ENCODE results near the gene SNTN.
"Not testable (repeated sequence)": the region's sequence is repeated elsewhere in the genome, so short reads cannot be mapped to it uniquely, and the experiment has no call there.

SNTN gene

DNA sequence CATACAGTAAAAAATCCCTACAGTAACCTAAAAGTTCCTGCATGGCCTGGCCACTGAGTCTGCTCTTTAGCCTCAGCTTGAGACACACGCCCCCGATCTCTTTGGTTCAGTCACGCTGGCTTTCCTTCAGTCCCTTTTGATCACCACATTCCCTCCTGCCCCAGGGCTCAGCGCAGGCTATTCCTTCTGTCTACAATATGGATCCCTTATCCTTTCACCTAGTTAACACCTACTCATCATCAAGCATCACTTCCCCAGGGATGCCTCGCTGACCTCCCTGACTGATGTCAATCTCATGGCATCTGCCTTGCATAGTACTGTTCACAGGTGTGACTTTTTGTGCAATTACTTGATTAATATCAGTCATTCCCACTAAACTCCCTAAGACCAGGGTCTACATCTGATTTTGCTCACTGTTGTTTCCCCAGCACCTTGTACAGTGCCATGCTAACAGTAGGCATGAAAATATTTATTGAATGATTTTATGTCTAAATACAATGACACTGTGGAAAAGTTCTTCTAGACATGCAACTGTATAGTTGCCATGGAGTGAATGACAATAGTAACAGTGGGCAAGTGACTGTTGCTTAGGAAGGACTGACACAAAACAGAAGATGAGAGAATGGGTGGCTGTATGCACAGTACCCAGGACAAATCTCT, at the start of gene SNTN:
TSS of gene SNTN (plus strand) at position 610 of the 660 bp plus-strand sequence. CDS start at position 623, 13 bp downstream.
- FAIRE-seq = no peak

DNA sequence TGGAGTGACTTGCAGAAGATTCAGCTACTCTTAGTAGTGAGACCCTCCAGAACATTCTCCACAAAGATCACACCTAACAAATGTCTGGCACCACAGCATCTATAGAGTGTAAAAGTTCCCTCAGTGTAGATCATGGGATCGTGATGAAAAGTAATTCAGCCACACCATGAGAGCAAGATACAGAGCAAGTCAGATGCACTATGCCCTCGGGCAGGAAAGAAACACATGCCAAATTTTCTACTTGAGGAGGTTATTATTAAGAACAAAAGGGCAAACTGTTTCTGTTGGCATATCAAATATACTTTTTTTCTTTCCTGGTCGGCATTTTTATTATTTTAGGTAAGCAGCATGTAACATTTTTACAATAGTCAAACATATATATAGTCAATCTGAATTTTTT, 44.8 kb upstream of the SNTN start:
- FAIRE-seq = no peak

DNA sequence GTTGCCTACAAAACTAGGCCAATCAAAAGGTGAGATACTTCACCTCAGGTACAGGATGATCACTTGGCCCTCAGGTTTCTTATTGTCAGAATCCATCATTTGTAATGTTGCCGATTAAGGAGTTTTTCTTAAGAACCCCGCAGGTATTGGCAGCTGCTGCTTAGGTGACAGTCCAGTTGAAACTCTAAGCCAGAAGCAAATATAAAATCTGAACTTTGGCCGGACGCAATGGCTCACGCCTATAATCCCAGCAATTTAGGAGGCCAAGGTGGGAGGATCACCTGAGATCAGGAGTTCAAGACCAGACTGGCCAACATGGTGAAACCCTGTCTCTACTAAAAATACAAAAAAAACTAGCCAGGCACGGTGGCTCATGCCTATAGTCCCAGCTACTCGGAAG, 43.1 kb upstream of the SNTN start:
- no peak for FAIRE-seq

DNA sequence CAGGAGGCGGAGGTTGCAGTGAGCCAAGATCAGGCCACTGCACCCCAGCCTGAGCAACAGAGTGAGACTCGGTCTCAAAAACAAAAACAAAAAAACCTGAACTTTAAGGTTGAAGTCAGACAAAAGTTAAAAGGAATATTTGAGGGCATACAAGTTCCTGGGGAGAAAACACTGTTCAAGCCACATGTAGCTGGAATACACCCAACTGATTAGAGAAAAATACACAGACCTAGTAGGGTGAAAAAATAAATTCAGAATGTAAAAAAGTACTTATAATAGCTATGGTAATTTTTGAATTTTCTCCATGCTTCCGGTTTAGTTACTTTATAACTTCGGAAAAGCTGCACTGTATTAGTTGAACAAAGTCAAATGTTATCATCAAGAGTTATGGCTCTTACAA, 42.6 kb upstream of the SNTN start:
- FAIRE-seq = no peak

DNA sequence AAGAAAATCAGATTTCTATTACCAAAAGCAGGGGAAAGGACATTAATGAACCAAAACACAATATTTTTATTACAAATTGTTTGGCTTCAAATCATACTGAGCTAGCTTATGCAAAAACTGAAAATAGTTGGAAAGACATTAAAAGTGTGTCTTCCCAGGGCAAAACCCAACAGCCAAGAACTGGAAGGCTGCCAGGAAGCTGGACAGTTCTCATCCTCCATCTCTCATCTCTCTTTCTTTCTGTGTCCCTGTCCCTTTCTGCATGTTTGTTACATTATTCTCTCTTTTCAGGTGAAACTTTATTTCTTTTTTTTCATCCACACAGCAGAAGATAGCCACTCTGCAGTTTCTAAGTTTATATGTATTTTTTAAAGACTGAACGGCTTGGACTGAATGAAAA, 41.1 kb upstream of the SNTN start:
- FAIRE-seq = no peak

DNA sequence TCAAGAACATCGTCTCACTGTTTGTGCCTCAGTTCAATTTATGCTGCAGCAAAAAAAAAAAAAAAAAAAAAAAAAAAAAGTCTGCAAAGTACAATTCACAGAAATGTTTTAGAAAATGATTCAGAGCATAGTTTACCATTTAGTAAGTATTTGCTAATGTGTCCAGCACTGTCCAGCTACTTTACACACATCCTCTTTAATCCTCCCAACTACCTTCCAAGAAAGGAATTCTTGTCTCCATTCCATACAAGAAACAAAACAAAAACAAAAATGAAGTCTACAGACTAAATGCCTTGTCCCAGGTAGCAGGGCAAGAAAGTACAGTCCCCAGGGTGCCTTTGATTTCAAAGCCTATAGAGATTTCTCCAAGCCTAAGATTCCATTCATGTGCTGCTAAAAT, 38.9 kb upstream of the SNTN start:
- no peak for FAIRE-seq

DNA sequence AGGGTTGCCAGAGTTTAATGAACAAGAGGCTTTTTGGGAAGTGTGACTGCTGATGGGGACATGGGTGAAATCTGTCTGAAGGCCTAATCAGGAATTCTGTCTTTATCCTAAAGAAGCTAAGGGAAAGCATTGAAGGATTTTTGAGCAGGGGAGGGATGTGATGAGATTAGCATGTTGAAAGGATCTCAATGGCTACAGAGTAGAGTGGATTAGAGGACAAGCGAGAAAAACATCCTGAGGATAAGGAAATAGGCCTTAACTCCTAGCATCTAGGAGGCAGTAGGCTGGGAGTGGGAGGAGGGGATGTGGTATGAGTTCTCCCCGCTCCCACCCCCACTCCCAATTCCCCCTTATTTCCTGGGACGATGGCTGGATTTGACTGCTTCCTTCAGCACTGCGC, 35.1 kb upstream of the SNTN start:
- FAIRE-seq = no peak

DNA sequence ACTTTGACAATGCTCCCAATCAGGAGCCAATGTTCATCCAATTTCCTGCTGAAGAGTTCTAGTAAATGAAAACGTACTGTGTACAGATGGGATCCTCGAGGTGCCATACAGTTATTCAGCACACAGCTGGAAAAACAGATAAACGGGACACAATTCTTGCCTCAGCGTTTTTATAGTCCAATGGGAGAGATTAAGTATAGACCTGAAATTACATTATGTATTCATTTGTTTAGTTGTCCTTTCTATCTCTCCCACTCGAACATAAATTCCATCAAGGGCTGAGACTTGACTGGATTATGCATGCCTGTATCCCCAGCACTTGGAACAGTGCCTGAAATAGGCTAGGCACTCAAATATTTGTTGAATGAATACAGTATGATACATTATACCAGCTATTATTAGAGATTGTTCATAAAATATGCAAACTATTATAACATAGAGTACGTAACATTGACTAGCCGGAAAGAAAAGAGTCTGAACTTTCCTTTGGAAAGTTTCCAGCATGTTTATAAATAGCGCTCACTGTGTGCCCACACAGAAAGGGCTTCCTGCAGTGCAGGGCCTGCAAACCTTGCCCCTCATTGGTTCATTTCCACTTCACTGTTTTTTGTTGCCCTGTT, 27.4 kb upstream of the SNTN start:
- no peak for FAIRE-seq

DNA sequence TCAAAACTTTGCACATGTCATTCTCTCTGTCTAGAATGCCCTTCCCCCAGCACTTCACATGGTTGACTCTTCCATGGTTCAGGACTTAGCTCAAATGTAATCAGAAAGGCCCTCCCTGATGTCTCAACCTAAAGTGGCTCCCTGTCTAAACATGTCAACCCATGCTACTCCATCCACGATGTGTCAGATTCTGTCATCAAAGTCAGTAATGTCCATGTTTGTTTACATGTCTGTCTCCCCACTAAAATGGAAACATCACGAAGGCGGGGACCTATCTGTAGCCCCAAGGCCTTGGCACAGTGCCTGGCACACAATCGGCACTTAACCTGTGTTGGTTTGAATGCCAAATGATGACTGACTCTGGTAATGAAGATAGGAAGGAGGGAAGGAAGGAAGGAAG, 20.8 kb upstream of the SNTN start:
- no peak for FAIRE-seq

DNA sequence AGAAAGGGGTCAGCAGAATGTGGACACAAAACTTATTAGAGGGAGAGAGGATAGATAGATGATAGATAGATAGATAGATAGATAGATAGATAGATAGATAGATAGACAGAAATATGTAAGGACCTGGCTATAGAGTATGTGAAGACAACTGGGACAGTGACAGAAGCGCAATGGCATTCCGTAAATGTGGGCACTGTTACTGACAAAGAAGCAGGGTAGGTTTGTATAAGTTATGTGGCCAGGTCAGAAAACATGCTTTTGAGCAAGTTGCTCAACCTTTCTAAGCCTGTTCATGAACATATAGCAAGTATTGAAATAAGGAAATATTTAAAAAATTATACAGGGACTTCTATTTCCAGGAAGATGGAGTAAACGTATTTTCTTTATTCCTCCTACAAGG, 17.3 kb upstream of the SNTN start:
- no peak for FAIRE-seq

DNA sequence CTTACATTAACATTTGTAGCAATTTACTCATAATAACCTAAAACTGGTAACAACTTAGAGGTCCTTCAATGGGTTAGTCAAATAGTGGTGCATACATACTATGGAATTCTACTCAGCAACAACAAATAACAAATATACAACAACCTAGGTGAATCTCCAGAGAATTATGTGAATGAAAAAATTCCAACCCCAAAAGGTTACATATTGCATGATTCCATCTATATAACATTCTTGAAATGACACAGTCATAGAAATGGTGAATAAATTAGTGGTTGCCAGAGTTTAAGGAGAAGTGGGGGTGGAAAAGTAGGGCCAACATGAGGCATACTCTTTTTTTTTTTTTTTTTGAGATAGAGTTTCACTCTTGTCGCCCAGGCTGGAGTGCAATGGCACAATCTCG, 12.7 kb upstream of the SNTN start:
- FAIRE-seq = no peak

DNA sequence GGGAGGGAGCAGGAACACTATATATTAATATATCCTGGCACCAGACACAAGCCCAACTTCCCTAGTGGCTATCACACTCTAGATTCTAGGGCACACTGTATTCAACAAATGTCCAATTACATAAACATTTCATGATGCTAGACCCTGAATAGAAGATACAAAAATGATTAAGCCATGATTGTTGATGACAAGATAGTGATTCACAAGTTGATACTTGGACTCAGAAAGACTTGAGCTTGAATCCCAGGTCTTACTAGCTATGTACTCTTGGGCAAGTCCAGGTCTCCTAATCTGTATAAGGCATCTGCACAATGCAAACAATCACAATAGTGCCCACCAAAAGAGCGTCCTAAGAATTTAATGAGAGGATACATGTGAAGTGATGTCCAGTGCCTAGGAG, 10.0 kb upstream of the SNTN start:
- no peak for FAIRE-seq

DNA sequence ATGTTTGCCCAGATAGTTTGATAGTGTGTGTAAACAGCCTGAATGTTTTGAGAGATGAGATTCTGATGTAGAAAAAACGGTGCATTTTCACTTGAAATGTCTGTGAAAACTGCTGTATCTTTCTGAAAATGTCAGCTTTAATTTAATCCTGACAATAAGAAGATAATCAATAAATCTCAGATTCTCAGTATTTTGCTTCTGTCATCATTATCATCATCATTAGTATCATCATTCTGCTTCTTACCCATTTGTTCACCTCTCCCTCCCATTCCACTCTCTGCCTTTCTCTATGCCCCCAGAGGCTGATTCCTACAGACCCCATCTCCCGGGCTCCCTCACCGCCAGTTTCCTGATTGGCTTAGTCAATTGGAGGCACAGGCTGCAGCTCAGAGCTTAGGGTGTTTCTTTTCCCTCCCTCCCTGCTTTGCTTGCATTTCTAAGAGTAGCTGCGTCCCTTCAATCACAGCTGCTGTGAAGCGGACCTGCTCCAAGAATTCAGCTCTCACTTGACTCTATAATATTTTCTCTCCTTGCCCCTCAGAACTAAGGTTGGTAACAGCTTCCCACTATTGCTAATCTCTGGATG, 8.2 kb upstream of the SNTN start:
- no peak for FAIRE-seq

DNA sequence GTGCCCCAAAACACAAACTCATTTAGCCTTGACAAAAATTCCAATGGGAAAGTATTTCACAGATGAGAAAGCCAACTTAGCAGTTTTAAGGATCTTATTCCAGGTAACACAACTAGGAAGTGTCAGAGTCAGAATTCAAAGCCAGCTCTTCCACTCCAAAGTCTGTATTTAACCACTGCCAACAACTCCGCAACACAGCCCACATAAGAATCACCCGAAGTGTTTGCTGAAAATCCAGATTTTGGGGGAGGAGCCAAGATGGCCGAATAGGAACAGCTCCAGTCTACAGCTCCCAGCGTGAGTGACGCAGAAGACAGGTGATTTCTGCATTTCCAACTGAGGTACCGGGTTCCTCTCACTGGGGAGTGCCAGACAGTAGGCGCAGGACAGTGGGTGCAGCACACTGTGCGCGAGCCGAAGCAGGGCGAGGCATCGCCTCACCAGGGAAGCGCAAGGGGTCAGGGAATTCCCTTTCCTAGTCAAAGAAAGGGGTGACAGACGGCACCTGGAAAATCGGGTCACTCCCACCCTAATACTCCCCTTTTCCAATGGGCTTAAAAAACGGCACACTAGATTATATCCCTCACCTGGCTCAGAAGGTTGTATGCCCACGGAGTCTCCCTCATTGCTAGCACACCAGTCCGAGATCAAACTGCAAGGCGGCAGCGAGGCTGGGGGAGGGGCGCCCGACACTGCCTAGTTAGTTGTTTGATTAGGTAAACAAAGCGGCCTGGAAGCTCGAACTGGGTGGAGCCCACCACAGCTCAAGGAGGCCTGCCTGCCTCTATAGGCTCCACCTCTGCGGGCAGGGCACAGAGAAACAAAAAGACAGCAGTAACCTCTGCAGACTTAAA, 7.3 kb upstream of the SNTN start:
- not testable (repeated sequence) for FAIRE-seq

DNA sequence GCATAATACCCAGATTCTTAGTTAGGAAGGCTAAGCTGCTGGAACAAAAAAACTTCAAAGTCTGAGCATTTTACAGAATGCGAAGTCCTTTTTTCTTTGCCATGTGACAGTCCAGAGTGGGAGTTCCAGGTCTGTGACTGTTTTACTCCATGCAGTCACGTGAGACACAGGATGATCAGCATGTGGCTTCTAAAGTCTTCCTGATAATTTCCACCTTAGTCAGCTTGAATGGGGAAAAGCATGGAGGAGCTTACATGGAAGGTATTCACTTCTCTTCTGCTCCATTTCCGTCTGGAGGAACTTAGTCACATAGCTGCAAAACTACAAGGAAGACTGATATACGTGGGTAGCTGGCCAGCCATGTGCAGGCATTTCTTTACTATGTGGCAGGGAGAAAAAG, 1.7 kb downstream of the SNTN start:
- no peak for FAIRE-seq

DNA sequence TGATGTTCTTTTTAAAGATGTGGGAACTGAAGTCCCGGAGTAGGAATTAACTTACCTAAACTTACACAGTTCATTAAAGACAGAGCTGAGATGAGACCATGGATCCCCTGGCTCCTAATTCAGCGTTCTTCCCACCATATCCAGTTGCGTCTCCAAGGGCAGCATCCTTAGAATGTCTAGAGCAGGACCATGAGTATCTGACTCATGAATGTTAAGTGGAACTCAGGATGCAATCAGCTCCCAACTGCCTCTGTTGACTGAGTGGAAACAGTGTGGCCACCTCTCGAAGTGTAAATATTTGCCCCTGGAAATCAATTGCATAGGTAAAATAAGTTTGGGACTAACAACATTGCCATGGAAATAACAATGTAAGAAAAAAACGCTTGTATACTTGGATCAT, 2.5 kb downstream of the SNTN start:
- no peak for FAIRE-seq

DNA sequence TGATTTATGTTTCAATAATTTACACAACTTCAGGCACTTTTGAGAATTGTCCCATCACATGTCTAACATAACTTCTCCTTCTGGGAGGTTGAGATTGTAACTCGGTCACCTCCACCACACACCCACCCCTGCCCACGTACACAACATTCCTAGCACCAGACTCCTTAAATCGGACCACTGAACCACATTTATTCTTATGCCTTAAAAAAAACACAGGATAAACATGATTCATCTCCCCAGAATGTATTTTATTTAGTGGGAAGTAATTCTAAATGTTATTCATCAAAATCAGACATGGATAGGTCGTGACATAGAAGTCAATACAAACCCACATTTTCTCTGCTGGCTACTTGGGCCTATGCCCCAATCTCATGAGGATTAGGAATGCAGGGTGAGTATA, 3.0 kb downstream of the SNTN start:
- FAIRE-seq = no peak

DNA sequence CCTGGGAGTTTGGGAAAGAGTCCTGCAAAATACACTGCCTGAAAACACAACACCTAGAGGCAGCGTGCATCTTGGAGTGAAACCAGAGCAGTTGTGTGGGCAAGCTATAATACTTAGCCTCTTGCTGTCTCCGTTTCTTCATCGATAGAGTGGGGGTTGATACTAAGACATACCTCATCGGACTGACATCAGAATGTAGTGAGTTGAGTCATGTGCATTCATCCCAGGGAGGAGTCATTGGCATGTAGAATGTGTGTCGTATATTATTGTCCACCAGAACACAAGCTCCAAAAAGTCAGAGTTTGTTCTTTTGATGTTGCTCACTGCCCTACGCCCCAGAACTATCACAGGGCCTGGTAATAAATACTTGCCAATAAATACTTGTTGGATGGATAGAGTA, 4.3 kb downstream of the SNTN start:
- FAIRE-seq = no peak

DNA sequence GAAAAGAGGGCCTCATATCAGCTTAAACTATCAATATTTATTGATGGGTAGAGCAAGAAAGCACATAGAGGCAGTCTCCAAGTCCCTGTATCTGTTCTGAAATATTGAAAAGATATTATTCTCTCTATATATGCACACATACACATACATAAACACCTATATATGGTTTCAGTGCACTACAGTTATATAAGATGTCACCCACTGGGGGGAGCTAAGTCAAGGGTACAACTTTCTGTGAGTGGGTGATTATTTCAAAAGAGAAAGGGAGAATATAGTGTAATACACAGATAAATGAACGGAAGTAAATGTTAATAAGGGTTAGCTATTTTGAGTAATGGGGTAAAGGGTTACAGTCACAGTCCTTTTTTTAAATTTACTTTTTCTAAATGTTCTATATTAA, 8.8 kb downstream of the SNTN start:
- FAIRE-seq = no peak

DNA sequence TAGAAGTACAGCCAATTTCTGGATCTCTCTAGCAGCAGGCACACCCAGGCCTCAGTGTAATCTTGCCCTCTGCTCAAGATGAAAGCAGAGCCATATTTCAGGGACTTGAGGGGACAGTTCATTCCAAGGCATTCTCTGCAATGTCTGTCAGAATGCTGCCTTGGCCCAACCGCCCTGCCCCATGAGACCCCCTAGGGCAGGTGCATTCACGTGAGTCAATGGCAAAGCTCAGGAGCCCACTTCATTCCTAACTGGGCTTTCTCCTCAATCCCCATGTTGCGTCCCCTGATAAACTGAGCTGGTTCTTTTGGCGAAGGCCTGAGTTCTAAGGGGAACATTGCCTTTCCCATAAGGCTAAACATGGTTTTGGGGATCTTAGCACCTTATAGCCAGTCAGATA, 9.5 kb downstream of the SNTN start:
- FAIRE-seq = no peak

DNA sequence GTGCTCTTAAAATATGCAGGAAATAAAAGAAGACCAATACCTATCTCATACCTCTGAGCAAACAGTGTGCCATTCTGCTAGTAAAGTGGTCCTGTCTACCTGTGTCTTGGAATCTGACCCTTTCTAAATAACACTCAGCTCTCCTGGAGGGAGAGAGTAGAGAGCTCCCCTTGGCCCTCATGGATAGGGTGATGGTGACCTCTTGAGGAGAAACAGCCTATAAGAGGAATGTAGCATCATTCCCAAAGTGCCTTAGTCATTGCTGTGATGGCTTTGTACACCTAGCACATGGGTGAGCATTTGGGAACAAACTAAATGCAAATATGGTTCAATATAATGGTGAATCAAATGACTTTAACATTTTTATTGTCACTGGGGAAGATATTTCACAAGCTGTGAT, 10.0 kb downstream of the SNTN start:
- FAIRE-seq = no peak

DNA sequence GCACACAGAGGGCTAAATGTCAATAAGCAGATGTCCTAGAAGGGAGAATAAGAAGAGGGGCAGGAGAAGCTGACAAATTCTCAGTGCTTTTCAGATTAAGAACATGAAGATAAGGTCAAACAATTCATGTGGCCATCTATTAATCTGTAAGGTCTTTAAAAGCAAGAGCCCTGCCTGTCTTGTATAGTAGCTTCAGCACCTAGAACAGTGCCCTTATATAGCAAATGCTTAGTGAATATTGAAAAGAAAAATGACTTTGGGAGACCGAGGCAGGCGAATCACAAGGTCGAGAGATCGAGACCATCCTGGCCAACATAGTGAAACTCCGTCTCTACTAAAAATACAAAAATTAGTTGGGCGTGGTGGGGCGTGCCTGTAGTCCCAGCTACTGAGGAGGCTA, 18.1 kb downstream of the SNTN start:
- no peak for FAIRE-seq

DNA sequence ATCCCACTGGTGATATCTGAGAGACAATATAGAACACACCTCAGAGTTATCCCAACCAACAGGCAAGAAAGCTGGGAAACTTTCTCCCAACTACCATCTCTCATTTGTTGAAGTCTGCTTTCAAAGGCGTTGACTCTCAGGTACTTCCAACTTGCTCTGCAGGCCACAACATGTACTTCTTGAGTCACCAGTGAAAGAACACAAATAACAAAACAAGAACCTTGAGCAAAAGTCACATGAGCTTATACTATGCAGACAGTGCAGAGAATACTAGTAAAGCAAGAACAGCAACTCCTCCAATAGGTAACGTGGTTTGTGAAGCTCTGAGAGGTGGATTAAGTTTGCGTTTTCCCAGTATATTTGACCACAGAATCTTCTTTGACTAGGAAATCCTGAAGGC, 20.6 kb downstream of the SNTN start:
- FAIRE-seq = no peak

DNA sequence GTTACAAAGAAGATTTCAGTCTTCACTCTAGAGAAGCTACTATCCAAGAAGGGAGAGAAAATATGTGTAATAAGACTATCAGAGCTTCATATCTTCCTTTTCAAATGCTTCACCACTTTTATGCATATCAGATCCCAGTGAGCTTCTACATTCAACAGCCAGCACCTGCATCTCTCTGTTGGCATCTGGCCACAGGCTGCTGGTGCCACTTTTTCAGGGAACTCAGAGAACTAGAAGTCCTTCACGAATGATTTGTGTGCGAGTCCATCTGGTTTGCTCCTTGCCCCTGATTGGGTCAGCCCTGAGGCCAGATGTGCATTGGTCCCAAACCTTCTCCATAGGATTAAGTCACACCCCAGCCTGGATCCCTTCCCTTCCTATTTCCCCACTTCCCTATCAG, 22.1 kb downstream of the SNTN start:
- no peak for FAIRE-seq

Data from colon (tissue), 2 donors.